Coronary artery (tissue), 2 donors: ENCODE data around the gene CAMK2D.

Experiments used
- DNase-seq: peaks from one replicate; pipeline ENCODE4 v3.0.0-alpha.2; 2017; ENCODE audit warnings: low spot score
- H3K27ac ChIP-seq, 2 donors: fragments of 200-600 bp; sonication (generic); one replicate each; pipeline ENCODE4 v1.5.1; 2016 to 2019
- H3K4me3 ChIP-seq: fragments of 200-600 bp; sonication (generic); 2 replicates; pipeline ENCODE4 v1.5.1; 2016; ENCODE audit warnings: mild to moderate bottlenecking, moderate library complexity
- CTCF ChIP-seq: fragments of 200-600 bp; sonication (generic); IDR thresholded peaks from one replicate; pipeline ENCODE4 v1.5.1; 2019; ENCODE audit warnings: antibody characterized with exemption

Gene CAMK2D

GRCh38 chr4:113582737-113583136 is 178.8 kb downstream of the CAMK2D start:
- DNase-seq, result no peak
- Histone ChIP-seq H3K4me3 (no peak overlapping the region), H3K27ac (no peak overlapping the region)
- TF ChIP-seq CTCF, result no peak

- H3K4me3 ChIP-seq, result no peak overlapping the region
- no peak for TF ChIP-seq CTCF
- no peak overlapping the region for H3K27ac ChIP-seq
- DNase-seq, result no peak
These were observed 182.2 kb downstream of the CAMK2D start for GRCh38 chr4:113579360-113579759.

GRCh38 chr4:113576947-113577678 is 184.4 kb downstream of the CAMK2D start:
- DNase-seq, result no peak
- Histone ChIP-seq H3K4me3 (no peak overlapping the region), H3K27ac (no peak overlapping the region)
- TF ChIP-seq CTCF, result no peak

GRCh38 chr4:113575401-113575800 is 186.1 kb downstream of the CAMK2D start:
- DNase-seq, result no peak
- no peak for TF ChIP-seq CTCF
- no peak overlapping the region for H3K27ac ChIP-seq

GRCh38 chr4:113574636-113575103 is 186.9 kb downstream of the CAMK2D start:
- no peak for TF ChIP-seq CTCF
- Histone ChIP-seq H3K27ac (peak overlapping the region; percentile 5 to 79), H3K4me3 (no peak overlapping the region)
- DNase-seq, result no peak

More at GRCh38 chr4:113575401-113575800, 186.1 kb downstream of the CAMK2D start:
- no peak overlapping the region for H3K4me3 ChIP-seq

GRCh38 chr4:113572620-113573019 is 188.9 kb downstream of the CAMK2D start:
- Histone ChIP-seq H3K27ac (no peak overlapping the region), H3K4me3 (no peak overlapping the region)
- no peak for TF ChIP-seq CTCF
- DNase-seq, result no peak
